ENCODE data around the gene HS6ST3.

The HS6ST3 gene

GRCh38 chr13:96417939-96418685 is 328.2 kb downstream of the HS6ST3 start:
- H3K4me1 ChIP-seq (ENCODE audit: insufficient read depth, low read length) = no peaks in the 10 kb centered on the region
- no peak for ATAC-seq (ENCODE audit: insufficient read depth, low read depth)
- TF ChIP-seq CTCF (IDR thresholded peaks at IDR 0.05; ENCODE audit: borderline replicate concordance, extremely low read depth, low read length, poor library complexity, severe bottlenecking) (no peak), EZH2 (IDR thresholded peaks at IDR 0.05; ENCODE audit: borderline replicate concordance, low read depth, low read length, severe bottlenecking) (no peak)

GRCh38 chr13:96421314-96421713 is 331.4 kb downstream of the HS6ST3 start:
- no peak for ATAC-seq (ENCODE audit: insufficient read depth, low read depth)
- DNase-seq = no peak
- Histone ChIP-seq H3K4me1 (ENCODE audit: insufficient read depth, low read length) (no peaks in the 10 kb centered on the region), H2AFZ (ENCODE audit: low read depth, low read length) (no peak overlapping the region), H3K79me2 (ENCODE audit: insufficient read depth, low read length) (no peaks in the 10 kb centered on the region), H4K20me1 (ENCODE audit: insufficient read depth, low read length) (no peaks in the 10 kb centered on the region), H3K9ac (ENCODE audit: low read depth, low read length) (no peak overlapping the region), H3K4me3 (ENCODE audit: low read depth in 1 of 2, low read length in 2 of 2) (no peak overlapping the region), H3K36me3 (ENCODE audit: insufficient read depth, low read length) (no peaks in the 10 kb centered on the region), H3K27me3 (ENCODE audit: insufficient read depth, low read length, poor library complexity) (no peaks in the 10 kb centered on the region), H3K27ac (ENCODE audit: low read length) (no peak overlapping the region), H3K9me3 (ENCODE audit: insufficient read depth, low read length, severe bottlenecking) (no peaks in the 10 kb centered on the region), H3K4me2 (ENCODE audit: insufficient read depth, low read length) (no peak overlapping the region)
- no peak for TF ChIP-seq CTCF (IDR thresholded peaks at IDR 0.05; ENCODE audit: borderline replicate concordance, extremely low read depth, low read length, poor library complexity, severe bottlenecking)
- no peak for TF ChIP-seq EZH2 (IDR thresholded peaks at IDR 0.05; ENCODE audit: borderline replicate concordance, low read depth, low read length, severe bottlenecking)

More at GRCh38 chr13:96417939-96418685, 328.2 kb downstream of the HS6ST3 start:
- Histone ChIP-seq H3K4me3 (ENCODE audit: low read depth in 1 of 2, low read length in 2 of 2) (no peak overlapping the region), H3K27ac (ENCODE audit: low read length) (no peak overlapping the region), H3K79me2 (ENCODE audit: insufficient read depth, low read length) (no peaks in the 10 kb centered on the region), H2AFZ (ENCODE audit: low read depth, low read length) (no peak overlapping the region), H3K27me3 (ENCODE audit: insufficient read depth, low read length, poor library complexity) (no peaks in the 10 kb centered on the region), H3K4me2 (ENCODE audit: insufficient read depth, low read length) (no peak overlapping the region), H3K9me3 (ENCODE audit: insufficient read depth, low read length, severe bottlenecking) (no peaks in the 10 kb centered on the region), H3K36me3 (ENCODE audit: insufficient read depth, low read length) (no peaks in the 10 kb centered on the region), H4K20me1 (ENCODE audit: insufficient read depth, low read length) (no peaks in the 10 kb centered on the region), H3K9ac (ENCODE audit: low read depth, low read length) (no peak overlapping the region)
- DNase-seq = no peak

- Histone ChIP-seq H2AFZ (ENCODE audit: low read depth, low read length) (no peak overlapping the region), H3K27me3 (ENCODE audit: insufficient read depth, low read length, poor library complexity) (no peaks in the 10 kb centered on the region), H4K20me1 (ENCODE audit: insufficient read depth, low read length) (no peaks in the 10 kb centered on the region), H3K4me1 (ENCODE audit: insufficient read depth, low read length) (no peaks in the 10 kb centered on the region), H3K4me2 (ENCODE audit: insufficient read depth, low read length) (no peak overlapping the region), H3K36me3 (ENCODE audit: insufficient read depth, low read length) (no peaks in the 10 kb centered on the region), H3K79me2 (ENCODE audit: insufficient read depth, low read length) (no peaks in the 10 kb centered on the region), H3K9me3 (ENCODE audit: insufficient read depth, low read length, severe bottlenecking) (no peaks in the 10 kb centered on the region), H3K4me3 (ENCODE audit: low read depth in 1 of 2, low read length in 2 of 2) (no peak overlapping the region), H3K9ac (ENCODE audit: low read depth, low read length) (no peak overlapping the region), H3K27ac (ENCODE audit: low read length) (no peak overlapping the region)
- ATAC-seq (ENCODE audit: insufficient read depth, low read depth) (no peak), DNase-seq (no peak)
- TF ChIP-seq CTCF (IDR thresholded peaks at IDR 0.05; ENCODE audit: borderline replicate concordance, extremely low read depth, low read length, poor library complexity, severe bottlenecking) = no peak
- TF ChIP-seq EZH2 (IDR thresholded peaks at IDR 0.05; ENCODE audit: borderline replicate concordance, low read depth, low read length, severe bottlenecking) = no peak
Observed at GRCh38 chr13:96422002-96422401, 332.1 kb downstream of the HS6ST3 start.

Data from DND-41 (cell line).